Mucosa of descending colon (tissue), 3 donors: ENCODE measurements around the gene SF3A1. TPM values are rescaled to one million over a fixed set of nuclear protein-coding genes. Genes with fewer than 3 reads are reported as not detected.

Source experiments
- ATAC-seq: fragments of 200-7000 bp; cut with Tn5 transposase; one replicate; pipeline ENCODE4 v1.9.1; 2020; ENCODE audit warnings: mild to moderate bottlenecking, moderate library complexity
- DNase-seq, 3 donors: peaks; one replicate each; pipeline ENCODE4 v3.0.0-alpha.2; 2020
- H3K36me3 ChIP-seq: fragments of 200-600 bp; one replicate; pipeline ENCODE4 v1.8.0; 2021; ENCODE audit warnings: low read depth, mild to moderate bottlenecking
- H3K4me1 ChIP-seq: fragments of 200-600 bp; one replicate; pipeline ENCODE4 v1.8.0; 2021; ENCODE audit warnings: low read depth, mild to moderate bottlenecking
- H3K4me3 ChIP-seq: fragments of 200-600 bp; one replicate; pipeline ENCODE4 v1.8.0; 2021; ENCODE audit warnings: mild to moderate bottlenecking
- H3K9me3 ChIP-seq: fragments of 200-600 bp; one replicate; pipeline ENCODE4 v1.8.0; 2021; ENCODE audit warnings: mild to moderate bottlenecking
- intact Hi-C, 2 donors: fragments of 100-400 bp; cut with DNase I in 1 of 2; cut with micrococcal nuclease in 1 of 2; formaldehyde crosslinking; loops; one replicate each; pipeline versions ENCODE4 v1.11.0 to v1.11.1; 2022; cut with DNase I, micrococcal nuclease
- total RNA-seq, 3 donors: library from RNA; stranded (reverse); fragmentation: NEBNext Ultra II Directional in 2 of 3; extraction: Animal tissue kit (Norgen Biotek cat#: 25700) in 2 of 3; gene quantifications; one replicate each; pipeline versions ENCODE4 v1.2.1 to v1.2.4, GENCODE V29; 2021 to 2023
- TF ChIP-seq, protein P1 (sequence below): fragments of 200-600 bp; IDR thresholded peaks from one replicate; pipeline ENCODE4 v1.8.0; 2022; ENCODE audit warnings: antibody characterized with exemption, mild to moderate bottlenecking
- donor health status: DM: no; HTN: no; CAD: no; lungs with moderate emphysema.
- donor health status: DM: no; HTN: no; CAD: no.
- donor health status: DM: no; HTN: yes; CAD: no.

The SF3A1 gene
- total RNA-seq, 3 donors from 2014 or later: 133 to 152 (median 151) TPM

DNA sequence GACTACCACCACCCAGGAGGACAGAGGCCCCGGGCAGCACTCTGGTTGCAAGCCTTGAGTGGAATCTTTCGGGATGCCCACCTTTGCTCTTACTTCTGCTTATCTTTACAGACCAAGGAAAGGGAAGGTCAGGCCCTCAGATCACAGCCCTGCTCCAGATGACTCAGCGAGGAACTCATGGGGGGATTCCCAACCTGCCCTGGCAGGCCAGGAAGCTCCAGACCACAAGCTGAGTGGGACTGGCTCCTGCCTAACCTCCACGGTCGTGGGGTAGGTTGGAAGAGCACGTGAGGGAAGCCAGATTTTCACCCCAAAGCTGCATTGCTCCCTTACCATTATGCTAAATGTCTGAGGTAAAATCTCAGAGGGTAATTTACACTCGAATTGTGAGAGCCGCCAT, 41.8 kb downstream of the SF3A1 start:
- Histone ChIP-seq H3K4me3 (no peak overlapping the region), H3K36me3 (no peaks in the 10 kb centered on the region), H3K9me3 (no peaks in the 10 kb centered on the region), H3K4me1 (peaks cover 57% of the 10 kb centered on the region)
- ATAC-seq: no peak
- TF ChIP-seq, protein P1, sequence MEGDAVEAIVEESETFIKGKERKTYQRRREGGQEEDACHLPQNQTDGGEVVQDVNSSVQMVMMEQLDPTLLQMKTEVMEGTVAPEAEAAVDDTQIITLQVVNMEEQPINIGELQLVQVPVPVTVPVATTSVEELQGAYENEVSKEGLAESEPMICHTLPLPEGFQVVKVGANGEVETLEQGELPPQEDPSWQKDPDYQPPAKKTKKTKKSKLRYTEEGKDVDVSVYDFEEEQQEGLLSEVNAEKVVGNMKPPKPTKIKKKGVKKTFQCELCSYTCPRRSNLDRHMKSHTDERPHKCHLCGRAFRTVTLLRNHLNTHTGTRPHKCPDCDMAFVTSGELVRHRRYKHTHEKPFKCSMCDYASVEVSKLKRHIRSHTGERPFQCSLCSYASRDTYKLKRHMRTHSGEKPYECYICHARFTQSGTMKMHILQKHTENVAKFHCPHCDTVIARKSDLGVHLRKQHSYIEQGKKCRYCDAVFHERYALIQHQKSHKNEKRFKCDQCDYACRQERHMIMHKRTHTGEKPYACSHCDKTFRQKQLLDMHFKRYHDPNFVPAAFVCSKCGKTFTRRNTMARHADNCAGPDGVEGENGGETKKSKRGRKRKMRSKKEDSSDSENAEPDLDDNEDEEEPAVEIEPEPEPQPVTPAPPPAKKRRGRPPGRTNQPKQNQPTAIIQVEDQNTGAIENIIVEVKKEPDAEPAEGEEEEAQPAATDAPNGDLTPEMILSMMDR: no peak
- intact Hi-C loops: no loop called here
- no peak for DNase-seq

DNA sequence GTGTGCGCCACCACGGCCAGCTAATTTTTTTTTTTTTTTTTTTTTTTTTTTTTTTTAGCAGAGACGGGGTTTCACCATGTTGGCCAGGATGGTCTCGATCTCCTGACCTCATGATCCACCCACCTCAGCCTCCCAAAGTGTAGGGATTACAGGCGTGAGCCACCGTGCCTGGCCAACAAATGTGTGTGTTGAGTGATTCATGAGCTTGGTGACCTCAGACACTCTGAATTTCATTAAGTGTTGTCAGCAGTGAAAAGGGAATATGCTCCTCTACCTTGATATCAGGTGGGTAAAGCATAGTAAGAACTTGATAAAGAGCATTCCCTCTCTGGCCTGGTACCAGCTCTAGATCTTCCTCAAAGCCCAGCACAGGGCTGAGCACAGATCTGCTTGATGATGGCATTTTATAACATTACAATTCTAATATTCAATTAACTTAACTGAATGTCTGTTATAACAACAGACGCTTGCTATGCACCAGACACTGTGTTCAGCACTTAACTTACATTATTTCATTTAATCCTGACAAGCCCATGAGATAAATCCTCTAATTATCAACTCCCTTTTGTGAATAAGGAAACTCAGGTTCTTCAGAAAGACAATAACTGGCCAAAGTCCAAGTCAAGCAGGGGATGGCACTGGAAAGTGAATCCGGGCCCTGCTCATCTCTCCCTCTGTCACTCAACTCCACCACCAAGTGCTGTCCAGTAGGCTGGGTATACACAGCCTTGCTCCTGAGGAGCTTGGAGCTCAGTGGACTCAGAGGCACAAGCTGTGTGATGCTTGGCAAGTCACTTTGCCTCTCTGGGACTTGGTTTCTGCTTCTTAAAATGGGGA, 42.9 kb downstream of the SF3A1 start:
- ATAC-seq: no peak
- intact Hi-C loops: no loop called here
- H3K9me3 ChIP-seq: no peaks in the 10 kb centered on the region
- H3K4me1 ChIP-seq: peaks cover 67% of the 10 kb centered on the region
- no peaks in the 10 kb centered on the region for H3K36me3 ChIP-seq
- TF ChIP-seq, protein P1: no peak
- DNase-seq: no peak
- no peak overlapping the region for H3K4me3 ChIP-seq

DNA sequence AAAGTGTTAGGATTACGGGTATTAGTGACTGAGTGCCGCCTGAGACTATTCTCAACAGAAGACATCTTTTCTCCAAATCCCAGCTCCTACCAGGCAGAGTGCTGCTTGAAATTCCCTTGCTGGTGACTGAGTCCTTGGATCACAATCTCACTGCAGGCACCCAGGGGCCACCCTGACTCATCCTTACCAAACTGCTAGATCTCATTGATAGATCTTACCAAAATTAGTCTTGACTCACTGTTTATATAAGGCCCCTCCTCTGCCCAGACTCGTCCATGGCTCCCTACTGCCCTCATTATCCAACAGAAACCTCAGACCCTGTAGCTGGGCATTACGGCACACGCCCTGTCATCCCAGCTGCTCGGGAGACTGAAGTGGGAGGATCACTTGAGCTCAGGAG, 44.6 kb downstream of the SF3A1 start:
- no peaks in the 10 kb centered on the region for H3K36me3 ChIP-seq
- no peak overlapping the region for H3K4me3 ChIP-seq
- intact Hi-C loops: no loop called here
- no peaks in the 10 kb centered on the region for H3K9me3 ChIP-seq
- TF ChIP-seq, protein P1: no peak
- ATAC-seq (peak; percentile 1), DNase-seq (no peak)
- H3K4me1 ChIP-seq: peaks cover 75% of the 10 kb centered on the region

DNA sequence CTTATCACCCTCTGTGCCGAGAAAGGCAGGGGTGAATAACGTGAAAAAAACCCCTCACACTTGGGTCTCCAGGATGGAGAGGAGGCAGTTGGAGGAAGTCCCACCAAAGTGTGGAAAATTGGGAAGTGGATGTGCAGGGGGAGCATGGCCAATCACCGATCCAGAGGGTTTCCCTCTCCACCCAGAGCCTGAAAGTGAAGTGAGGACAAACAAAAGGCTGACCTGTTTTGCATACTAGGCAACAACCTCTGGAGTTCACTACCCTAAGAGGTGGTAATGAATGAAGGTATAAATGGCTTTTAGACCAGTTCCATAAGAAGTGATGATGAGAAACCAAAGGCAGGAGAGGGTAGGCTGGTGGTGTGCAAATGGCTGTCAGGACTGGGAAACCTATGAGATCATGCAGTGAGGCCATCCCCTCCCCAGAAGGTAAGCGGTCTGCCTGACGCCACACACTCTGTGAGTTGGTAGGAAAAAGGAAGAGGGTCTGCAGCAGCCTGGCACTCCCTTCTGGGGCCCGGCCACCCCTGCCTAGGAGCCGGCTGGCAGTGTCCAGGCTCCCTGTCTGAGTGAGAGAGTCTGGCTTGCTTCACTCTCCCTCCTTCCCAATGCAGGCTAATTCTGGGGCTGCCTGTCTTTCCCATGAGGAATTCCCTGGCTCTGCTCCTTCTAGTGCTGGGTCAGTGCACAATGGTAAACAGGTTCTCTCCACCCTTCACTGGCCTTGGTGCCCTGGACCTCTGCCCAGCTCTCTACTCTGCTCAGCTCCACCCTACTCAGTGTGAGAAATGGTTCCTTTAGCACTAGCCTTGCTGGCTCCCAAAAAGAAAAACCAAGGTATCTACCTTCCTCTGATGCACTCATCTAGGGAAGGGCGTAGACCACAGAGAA, 45.6 kb downstream of the SF3A1 start:
- H3K4me1 ChIP-seq: peaks cover 81% of the 10 kb centered on the region
- no peaks in the 10 kb centered on the region for H3K36me3 ChIP-seq
- DNase-seq (peak; percentile 79 to 83 (median 79)), ATAC-seq (peak; percentile 75)
- intact Hi-C loops: no loop called here
- TF ChIP-seq, protein P1: no peak
- H3K9me3 ChIP-seq: no peaks in the 10 kb centered on the region
- no peak overlapping the region for H3K4me3 ChIP-seq

DNA sequence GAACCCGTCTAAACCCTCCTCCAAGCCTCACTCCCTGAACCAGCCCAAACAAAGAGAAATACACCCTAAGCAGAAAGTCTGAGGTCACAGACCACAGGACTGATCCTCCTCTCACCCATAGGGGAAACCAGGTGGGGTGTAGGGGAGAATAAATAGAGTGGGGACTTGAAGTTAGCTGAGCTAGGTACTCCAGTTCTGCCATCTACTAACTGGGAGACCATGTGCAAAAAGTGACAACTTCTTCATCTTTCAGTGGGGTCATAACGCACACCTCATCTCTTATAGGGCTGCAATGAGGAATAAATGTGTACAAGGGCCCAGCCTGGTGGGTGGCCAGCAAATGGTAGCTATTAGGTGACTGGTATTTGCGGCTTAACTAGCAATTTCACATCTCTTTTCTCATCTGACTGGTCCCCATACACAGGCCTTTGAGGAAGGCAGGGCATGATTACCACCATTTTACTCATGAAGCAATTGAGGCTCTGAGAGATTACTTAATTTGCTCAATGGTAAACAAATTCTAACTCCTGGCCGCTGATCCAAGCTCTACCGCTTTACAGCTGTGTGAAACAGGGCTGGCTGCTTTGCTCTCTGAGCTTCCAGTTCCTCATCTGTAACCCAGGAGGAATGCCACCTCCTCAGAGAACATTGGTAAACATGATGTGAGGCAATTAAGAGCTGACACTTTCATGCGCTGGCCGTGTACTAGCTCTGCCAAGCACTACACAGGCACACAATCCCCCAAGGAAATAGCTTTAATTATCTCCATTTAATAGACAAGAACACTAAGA, 46.5 kb downstream of the SF3A1 start:
- intact Hi-C loops: no loop called here
- TF ChIP-seq, protein P1: no peak
- H3K36me3 ChIP-seq: no peaks in the 10 kb centered on the region
- ATAC-seq (peak; percentile 71), DNase-seq (peak in 2 of 3 donors; percentile 55 to 73)
- H3K4me1 ChIP-seq: peaks cover 88% of the 10 kb centered on the region
- H3K4me3 ChIP-seq: no peak overlapping the region
- H3K9me3 ChIP-seq: no peaks in the 10 kb centered on the region
